Putamen (tissue), 1 donor: ENCODE measurements around the gene CRYBA1.
A peak's percentile ranks its signal among the peaks of the same experiment; 100 is the strongest.
"Not testable (repeated sequence)": the region's sequence is repeated elsewhere in the genome, so short reads cannot be mapped to it uniquely, and the experiment has no call there.

Experiments used
- DNase-seq: peaks from one replicate; pipeline ENCODE4 v3.0.0-alpha.2; 2016; ENCODE audit warnings: low spot score

Gene CRYBA1

GRCh38 chr17:29246628-29247027 lies at the start of gene CRYBA1:
TSS of gene CRYBA1 (plus strand) at chr17:29246859. CDS start at chr17:29246864, 5 bp downstream.
- no peak for DNase-seq

- DNase-seq, result no peak
These were observed 49.0 kb upstream of the CRYBA1 start for GRCh38 chr17:29197516-29198272.

GRCh38 chr17:29204068-29204804 lies 42.4 kb upstream of the CRYBA1 start:
- DNase-seq, result not testable (repeated sequence)

GRCh38 chr17:29205047-29205446 lies 41.6 kb upstream of the CRYBA1 start:
- no peak for DNase-seq

GRCh38 chr17:29207975-29208374 lies 38.7 kb upstream of the CRYBA1 start:
- no peak for DNase-seq

- no peak for DNase-seq
These were observed 37.6 kb upstream of the CRYBA1 start for GRCh38 chr17:29209073-29209472.

GRCh38 chr17:29210879-29211278 lies 35.8 kb upstream of the CRYBA1 start:
- no peak for DNase-seq

- DNase-seq, result no peak
These were observed 34.5 kb upstream of the CRYBA1 start for GRCh38 chr17:29212094-29212631.

GRCh38 chr17:29212681-29213121 lies 34.0 kb upstream of the CRYBA1 start:
- DNase-seq, result peak; percentile 96

- no peak for DNase-seq
These were observed 32.2 kb upstream of the CRYBA1 start for GRCh38 chr17:29214215-29215146.

GRCh38 chr17:29215174-29215573 lies 31.5 kb upstream of the CRYBA1 start:
- DNase-seq, result no peak

GRCh38 chr17:29215717-29216116 lies 30.9 kb upstream of the CRYBA1 start:
- DNase-seq, result no peak

GRCh38 chr17:29216181-29216580 lies 30.5 kb upstream of the CRYBA1 start:
- DNase-seq, result no peak

GRCh38 chr17:29216856-29217255 lies 29.8 kb upstream of the CRYBA1 start:
- DNase-seq, result no peak

GRCh38 chr17:29219378-29220047 lies 27.1 kb upstream of the CRYBA1 start:
- DNase-seq, result peak; percentile 88

- not testable (repeated sequence) for DNase-seq
These were observed 25.3 kb upstream of the CRYBA1 start for GRCh38 chr17:29221338-29221737.

GRCh38 chr17:29225396-29225795 lies 21.3 kb upstream of the CRYBA1 start:
- no peak for DNase-seq

- DNase-seq, result no peak
These were observed 13.4 kb upstream of the CRYBA1 start for GRCh38 chr17:29233301-29233700.

- DNase-seq, result not testable (repeated sequence)
These were observed 11.7 kb upstream of the CRYBA1 start for GRCh38 chr17:29234972-29235371.

- no peak for DNase-seq
These were observed 10.8 kb upstream of the CRYBA1 start for GRCh38 chr17:29235904-29236303.

- no peak for DNase-seq
These were observed 9.1 kb upstream of the CRYBA1 start for GRCh38 chr17:29237476-29238132.
